Activated CD8-positive, alpha-beta memory T cell treated with anti-CD3 and anti-CD28 coated beads, Interleukin-2, amount 50 U/mL, for 4 hours (primary cell): ENCODE measurements around the gene POLR2J.
"Not testable (repeated sequence)": the region's sequence is repeated elsewhere in the genome, so short reads cannot be mapped to it uniquely, and the experiment has no call there.

ENCODE experiments used
- DNase-seq: peaks from one replicate; pipeline ENCODE4 v3.0.0-alpha.2; 2020

POLR2J gene

GRCh38 chr7:102464577-102465280, 14.0 kb downstream of the POLR2J start, which contains the start of the genes ALKBH4 and LRWD1:
TSS of gene ALKBH4 (minus strand) at chr7:102464863. CDS start at chr7:102464836, 27 bp downstream.
TSS of gene LRWD1 (plus strand) at chr7:102464984. CDS start at chr7:102465081, 97 bp downstream.
- peak; percentile 96 for DNase-seq

DNA sequence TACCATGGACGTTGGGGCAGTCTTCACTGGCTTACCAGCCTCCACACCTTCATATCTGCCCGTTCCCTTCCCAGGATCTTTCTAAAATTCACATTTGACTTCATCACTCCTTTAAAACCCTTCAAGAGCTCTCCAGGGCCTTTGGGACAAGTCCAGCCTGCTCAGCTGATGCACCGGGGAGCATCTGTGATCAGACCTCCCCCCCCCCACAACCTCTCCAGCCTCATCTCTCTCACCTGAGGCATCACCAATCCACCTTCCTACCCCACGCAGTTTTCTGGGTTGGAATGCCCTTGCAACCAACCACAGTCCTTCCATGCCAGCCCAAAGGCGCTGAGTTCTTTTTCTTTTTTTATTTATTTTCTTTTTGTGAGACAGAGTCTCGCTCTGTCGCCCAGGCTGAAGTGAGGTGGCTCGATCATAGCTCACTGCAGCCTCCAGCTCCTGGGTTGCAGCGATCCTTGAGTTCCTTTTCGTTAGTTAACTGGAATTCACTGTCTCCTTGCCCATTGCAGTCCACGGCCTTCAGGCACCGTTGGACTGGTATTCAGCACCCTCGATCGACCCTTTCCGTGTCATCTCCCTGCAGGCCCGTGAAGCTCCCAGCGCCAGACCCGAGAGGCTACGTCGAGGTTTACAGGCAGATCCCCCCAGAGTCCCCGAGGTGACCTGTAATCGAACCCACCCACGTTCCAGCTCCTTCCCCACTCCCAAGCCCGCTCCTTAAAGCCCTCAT, 14.7 kb downstream of the POLR2J start:
- DNase-seq = no peak

GRCh38 chr7:102460467-102460866, 18.3 kb downstream of the POLR2J start:
- DNase-seq = no peak

DNA sequence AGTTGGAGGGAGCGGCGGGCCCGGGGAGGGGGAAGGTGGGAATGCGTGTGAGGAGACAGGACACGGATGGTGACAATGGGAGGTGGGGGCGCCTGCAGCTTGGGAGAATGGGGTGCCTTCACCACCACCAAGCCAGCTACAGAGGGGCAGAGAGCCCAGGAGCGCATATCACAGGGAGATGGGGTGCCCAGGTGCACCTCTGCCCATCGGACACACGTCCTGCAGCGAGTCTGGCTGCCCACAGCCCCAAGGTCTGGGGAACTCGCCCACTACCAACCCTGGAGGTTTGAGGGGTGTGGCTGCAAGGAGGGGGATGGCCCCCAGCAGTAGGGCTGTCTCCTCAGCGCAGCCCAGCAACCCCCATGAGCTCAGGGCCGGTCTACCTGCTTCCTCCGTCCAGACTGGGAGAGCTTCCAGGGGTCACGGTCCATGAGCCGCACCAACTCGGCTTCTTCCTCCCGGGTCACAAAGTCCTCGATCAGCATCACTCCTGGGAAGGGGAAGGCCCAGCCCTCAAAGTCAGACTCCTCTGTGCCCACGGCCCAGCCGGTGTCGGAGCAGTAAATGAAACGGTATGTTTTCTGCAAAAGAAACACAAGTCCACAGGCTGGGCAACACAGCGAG, 19.4 kb downstream of the POLR2J start:
- no peak for DNase-seq

- no peak for DNase-seq
Measured at GRCh38 chr7:102457352-102457924, 21.3 kb downstream of the POLR2J start.

- DNase-seq = no peak
Measured at GRCh38 chr7:102456327-102456726, 22.4 kb downstream of the POLR2J start.

DNA sequence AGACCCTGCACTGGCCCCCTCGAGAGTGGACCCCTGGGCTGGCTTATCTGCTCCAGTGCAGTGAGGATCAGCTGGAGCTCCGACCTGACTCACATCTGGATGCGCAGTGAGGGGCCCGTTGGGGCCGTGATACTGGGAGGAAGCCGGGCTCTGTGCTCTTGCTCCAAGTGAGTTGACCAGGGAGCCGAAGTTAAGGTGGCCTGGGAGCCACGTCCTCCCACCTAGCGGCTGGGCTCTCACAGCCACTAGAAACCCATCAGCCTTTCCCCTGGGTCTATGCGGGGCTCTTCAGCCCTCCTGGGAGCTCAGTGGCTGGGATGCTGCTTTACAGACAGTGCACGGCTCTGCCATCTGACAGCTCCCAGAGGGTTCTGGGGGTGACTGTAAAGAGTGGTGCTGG, 23.1 kb downstream of the POLR2J start:
- DNase-seq = no peak

DNA sequence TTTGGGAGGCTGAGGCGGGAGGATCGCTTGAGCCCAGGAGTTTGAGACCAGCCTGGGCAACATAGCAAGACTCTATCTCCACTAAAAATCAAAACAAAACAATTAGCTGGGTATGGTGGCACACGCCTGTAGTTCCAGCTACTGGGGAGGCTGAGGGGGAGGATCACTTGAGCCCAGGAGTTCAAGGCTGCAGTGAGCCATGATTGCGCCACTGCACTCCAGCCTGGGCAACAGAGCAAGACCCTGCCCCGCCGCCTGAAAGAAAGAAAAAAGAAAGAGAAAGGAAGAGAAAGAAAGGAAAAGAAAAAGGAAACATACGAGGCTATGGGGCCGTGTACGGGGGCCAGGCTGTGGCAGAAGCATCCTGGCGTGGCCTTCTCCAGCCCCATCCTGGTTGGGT, 23.8 kb downstream of the POLR2J start:
- not testable (repeated sequence) for DNase-seq

GRCh38 chr7:102454468-102454867, 24.3 kb downstream of the POLR2J start:
- no peak for DNase-seq

GRCh38 chr7:102453319-102453718, 25.4 kb downstream of the POLR2J start:
- DNase-seq = no peak

DNA sequence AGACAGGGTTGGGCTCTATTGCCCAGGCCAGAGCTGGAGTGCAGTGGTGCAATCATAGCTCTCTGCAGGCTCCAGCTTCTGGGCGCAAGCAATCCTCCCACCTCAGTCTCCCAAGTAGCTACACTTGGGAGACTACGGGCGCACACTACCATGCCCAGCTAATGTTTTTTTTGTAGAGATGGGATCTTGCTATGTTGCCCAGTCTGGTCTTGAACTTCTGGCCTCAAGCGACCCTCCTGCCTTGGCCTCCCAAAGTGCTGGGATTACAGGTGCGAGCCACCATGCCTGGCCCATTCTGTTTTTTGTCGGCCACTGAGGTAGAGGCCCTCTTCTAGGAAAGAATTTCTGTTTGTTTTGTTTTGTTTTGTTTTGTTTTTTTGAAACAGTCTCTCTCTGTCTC, 26.3 kb downstream of the POLR2J start:
- no peak for DNase-seq

DNA sequence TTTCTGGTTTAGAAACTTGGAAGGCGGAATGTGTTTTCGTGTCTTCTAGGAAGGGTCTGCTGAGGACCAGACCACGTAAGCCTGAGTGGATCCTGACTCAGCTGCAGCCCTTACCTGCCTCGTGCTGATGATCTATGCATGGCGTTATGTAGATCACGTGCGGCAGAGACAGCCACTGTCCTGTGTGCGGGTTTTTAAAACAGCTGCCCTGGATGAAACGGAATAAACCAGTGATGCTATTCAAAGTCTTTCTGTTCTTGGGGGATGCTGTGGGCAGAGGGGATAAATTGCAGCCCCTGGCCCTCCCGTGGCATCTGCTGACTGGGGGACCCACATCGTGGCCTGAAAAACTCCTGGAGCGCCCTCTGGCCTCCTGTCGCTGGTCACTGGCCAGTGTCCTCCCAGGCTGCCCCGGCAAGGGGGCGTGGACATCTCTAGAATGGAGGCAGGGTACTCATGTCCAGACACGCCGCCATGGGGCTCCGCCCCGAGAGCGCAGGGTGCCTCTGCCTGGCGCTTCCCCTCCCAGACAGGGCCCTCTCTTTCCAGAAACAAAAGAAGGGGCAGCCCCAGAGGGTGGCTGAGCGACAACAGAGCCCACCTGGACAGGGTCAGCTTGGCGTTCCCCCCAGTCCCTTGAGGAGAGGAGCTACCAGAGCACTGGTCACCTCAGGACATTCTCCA, 27.2 kb downstream of the POLR2J start:
- DNase-seq = no peak

GRCh38 chr7:102450242-102450641, 28.5 kb downstream of the POLR2J start:
- DNase-seq = peak; percentile 65

- no peak for DNase-seq
Measured at GRCh38 chr7:102449136-102449535, 29.6 kb downstream of the POLR2J start.

GRCh38 chr7:102447311-102447710, 31.4 kb downstream of the POLR2J start:
- DNase-seq = no peak

DNA sequence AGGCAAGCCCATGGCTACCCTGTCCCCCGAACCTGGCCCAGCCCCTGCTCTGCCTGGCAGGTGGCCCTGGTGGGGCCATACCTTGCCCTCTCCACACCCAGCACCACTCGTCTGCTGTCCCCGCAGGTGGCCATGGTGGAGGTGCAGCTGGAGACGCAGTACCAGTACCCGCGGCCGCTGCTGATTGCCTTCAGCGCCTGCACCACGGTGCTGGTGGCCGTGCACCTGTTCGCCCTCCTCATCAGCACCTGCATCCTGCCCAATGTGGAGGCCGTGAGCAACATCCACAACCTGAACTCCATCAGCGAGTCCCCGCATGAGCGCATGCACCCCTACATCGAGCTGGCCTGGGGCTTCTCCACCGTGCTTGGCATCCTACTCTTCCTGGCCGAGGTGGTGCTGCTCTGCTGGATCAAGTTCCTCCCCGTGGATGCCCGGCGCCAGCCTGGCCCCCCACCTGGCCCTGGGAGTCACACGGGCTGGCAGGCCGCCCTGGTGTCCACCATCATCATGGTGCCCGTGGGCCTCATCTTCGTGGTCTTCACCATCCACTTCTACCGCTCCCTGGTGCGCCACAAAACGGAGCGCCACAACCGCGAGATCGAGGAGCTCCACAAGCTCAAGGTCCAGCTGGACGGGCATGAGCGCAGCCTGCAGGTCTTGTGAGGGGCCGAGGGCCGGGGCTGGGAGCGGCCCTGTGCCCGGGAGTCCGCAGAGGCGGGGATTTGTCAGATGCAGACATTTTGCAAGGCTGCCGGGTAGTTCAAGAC, 32.1 kb downstream of the POLR2J start:
- DNase-seq = no peak

DNA sequence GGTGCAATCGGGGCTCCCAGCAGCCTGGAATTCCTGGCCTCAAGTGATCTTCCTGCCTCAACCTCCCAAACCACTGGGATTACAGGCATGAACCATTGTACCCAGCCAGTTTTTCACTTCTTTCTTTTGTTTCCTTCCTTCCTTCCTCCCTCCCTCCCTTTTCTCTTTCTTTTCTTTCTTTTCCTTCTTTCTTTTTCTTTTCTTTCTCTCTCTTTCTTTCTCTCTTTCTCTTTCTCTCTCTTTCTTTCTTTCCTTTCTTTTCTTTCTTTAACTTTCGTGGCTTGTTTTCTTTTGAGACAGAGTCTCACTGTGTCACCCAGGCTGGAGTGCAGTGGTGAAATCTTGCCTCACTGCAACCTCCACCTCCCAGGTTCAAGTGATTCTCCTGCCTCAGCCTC, 33.0 kb downstream of the POLR2J start:
- DNase-seq = no peak

DNA sequence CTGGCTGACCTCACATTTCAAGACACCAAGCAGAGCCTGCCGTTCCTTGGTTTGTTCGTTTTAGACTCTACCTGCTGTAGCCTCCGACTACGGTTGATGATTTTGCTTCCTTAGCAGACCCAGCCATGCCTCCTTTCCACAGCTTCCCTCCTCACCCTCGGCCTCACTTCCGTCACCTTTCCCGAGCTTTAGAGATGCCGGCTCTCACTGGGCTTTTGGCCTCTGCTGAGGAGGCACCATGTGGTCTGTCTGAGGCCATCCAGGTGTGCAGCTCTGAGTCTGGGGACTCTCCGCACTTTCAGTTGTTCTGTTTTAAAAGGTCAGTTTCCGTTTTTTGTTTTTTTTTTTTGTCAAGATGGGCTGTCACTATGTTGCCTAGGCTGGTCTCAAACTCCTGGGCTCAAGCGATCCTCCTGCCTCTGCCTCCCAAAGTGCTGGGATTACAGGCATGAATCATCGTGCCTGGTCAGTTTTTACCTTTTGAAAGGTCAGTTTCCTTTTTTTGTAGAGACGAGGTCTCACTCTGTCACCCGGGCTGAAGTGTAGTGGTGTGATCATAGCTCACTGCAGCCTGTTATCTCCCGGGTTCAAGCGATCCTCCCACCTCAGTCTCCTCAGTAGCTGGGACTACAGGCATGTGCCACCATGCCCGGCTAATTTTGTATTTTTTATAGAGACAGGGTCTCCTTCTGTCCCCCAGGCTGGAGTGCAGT, 33.6 kb downstream of the POLR2J start:
- no peak for DNase-seq

DNA sequence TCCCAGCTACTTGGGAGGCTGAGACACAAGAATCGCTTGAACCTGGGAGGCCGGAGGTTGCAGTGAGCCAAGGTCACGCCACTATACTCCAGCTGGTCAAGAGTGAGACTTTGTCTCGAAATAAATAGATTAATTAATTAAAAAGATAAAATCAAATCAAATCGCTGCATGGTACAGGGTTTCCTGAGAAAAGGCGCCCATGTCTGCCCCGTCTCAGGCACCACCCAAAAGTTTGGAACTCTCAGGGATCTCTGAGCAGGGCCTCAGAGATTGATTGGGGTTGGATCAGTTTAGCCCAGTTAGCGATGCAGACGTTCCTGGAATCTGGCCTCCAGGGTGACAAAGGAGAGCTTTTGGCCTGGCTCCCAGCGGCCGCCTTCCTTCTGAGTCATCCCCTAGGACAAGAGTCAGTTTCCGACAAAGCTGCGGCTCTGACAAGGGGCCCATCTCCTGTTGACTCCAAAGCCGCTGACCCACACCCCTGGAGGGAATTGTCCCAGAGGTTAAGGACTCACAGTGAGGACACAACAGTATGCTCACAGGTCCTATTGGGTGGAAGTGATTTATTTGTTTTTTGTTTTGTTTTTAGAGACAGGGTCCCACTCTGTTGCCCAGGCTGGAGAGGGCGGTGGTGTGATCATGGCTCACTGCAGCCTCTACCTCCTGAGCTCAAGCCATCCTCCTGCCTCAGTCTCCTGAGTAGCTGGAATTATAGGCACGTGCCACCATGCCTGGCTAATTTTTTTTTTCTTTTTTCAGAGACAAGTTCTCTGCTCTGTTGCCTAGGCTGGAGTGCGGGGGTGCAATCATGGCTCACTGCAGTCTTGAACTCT, 38.5 kb downstream of the POLR2J start:
- no peak for DNase-seq

GRCh38 chr7:102436118-102436517, 42.6 kb downstream of the POLR2J start:
- no peak for DNase-seq
